NCI-H446 (cell line): ENCODE measurements around the gene EDN2.

Source experiments
- DNase-seq, 2 experiments: peaks; one replicate each; lab custom pipeline; 2025; lab: John Stamatoyannopoulos, UW

Gene EDN2

DNA sequence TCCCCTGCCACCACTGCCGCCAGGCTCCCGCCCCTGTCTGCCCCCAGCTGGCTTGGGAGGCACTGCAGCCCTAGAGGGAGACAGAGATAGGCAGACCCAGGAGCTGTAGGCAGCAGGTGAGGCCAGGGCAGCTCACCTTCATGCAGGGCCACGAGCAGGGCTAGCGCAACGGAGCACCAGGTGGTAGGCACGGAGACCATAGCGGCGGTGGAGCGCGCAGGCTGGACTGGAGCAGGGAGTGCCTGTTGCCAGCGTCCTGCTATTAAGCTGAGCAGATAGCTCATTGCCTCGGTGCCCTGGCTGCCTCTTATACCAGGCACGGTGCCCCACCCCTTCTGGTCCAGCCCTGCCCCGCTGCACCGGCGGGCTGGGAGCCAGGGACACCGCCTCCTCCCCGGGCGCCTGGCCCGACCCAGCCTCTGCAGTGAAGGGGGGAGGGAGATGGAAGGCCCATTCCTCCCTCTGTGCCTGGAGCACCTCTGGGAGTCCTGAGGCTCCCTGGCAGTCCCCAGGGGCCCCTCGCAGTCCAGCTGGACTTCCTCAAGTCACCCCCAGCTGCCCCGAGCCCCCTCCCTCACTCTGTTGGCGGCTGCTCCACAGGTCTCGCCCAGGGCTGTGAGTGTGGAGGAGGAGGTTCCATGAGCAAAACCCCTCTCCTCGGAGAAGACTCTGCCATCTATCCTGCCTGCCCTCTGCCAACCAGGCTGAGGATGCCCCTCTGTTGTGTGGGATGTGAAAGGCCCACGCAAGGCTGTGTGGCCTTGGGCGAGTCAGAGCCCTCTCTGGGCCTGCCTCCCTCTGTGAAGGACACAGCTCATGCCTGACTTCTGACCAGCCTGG, at the start of gene EDN2:
EDN2 (minus strand) TSS at position 282 of the 840 bp plus-strand sequence; CDS start at position 200, 82 bp downstream.
- peak in 1 of 2 experiments; percentile 92 for DNase-seq

DNA sequence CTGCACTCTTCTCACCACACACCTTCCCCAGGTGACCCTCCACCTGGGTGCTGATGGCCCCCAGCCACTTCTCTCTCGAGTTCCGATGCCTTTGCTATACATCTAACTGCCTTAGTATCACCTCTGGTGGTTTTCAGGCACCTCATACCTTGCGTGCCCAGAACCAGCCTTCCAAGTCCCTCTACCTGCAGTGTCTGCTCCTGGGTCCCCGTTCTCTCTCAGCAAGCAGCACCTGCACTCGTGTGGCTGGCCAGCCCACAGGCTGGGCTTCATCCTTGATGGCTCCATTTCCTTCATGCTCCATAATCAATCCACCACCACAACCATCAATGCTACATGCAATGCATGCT, 49.2 kb upstream of the EDN2 start:
- no peak for DNase-seq

DNA sequence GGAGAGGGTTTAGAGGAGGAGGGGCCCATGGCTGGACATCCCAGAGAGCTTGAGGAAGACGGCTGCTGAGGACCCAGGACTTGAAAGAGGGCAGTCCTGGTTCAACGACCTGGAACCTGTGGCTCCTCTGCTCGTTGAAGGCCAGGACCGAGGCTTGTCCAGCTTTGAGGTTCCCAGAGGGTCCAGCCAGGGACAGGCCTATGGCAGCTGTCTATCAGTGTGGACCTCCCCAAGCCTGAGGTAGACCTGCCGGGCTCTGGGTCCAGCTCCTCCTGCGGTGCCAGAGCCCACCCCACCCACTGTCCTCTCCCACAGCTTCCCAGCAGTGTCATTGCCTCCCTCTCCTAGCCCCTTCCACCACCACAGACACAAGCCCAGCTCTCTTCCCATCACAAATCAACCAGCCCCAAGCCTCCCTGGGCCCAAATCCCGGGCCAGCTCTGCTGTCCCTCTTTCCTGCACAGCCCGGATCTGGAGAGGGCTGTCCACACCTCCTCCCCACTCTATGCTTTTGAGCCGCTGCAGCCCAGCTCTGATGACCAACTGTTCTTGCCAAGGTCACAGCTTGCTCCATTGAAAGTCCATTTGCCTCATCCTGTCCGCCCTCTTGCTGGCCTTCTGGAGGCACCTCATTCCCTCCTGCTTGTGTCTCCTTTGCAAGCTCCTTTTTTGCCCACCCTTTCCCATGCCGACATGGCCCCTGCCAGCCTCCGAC, 48.7 kb upstream of the EDN2 start:
- no peak for DNase-seq

DNA sequence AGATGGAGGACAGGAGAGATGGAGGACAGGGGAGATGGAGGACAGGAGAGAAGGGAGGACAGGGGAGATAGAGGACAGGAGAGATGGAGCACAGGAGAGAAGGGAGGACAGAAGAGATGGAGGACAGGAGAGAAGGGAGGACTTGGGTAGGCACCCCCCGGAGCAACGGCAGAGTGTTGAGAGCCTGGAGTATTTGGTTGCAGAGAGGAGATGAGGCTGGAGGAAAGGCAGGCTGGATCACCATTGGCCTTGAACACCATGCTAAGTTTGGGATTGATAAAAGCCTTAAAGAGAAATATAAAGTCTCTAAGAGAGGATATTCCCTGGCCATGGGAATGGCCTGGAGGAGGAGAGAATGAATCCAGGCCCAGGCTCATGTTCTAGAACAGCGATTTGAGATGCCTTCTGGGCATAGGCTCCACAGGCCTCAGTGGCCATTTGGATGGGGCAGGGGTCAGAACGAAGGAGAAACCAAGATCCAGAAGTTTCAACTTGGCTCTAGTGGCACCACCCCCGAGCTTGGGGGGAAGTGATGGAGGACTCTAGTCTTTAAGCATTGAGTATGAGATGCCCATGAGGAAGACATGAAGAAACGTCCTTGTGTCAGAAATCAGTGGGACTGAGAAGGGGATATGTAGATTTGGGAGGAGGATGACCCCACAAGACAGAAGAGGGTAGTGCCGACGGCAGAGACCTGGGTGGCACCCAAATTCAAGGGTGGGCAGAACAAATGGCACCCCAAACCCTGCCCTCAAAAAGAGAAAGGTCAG, 47.9 kb upstream of the EDN2 start:
- DNase-seq = no peak

DNA sequence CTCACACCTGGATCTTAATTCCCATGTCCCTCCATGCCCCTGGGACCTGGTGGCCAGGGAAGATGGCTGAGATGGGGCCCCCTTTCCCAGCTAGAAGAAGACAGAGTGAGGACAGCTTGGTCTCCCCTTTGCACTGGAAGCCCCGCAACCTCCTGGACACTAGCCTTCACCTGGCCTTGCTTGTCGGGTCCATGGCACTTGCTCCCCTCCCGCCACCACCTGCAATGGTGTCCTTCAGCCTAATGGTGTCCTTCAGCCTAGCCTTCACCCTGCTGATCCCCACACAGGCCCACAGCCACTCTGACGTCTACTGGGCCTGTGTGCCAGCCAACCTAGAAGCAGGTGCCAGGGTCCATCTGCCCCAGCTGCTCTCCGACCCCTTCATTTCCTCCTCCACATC, 45.9 kb upstream of the EDN2 start:
- DNase-seq = no peak

DNA sequence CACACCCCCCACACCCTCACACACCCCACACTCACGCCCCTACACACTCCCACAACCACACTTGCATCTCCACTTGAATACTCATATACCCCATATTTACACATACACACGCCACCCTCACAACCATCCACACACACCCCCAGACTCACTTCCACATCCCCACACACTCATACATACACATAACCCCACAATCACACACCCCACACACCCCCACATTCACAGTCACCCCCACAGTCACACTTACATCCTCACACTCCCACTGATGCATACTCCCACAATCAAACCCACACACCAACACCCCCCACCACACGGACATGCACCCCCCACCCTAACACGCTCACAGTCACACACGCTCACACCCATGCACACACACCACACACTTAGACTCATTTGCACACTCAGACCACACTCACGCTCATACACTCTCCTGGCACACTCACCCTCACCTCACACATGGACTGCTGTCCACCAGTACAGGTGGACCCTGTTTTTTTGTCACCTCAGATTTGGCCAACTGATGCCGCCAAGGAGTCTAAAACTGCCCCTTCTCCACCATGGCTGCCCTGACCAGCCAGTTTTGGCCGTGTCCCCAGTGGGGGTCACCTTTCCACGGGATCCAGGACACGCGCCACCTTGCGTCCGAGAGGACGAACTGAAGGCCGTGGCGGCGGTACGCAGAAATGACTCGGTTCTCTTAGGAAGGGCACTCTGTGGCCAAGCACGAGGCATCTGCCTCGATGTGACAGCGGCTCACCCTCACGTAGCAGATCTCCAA, 45.3 kb upstream of the EDN2 start:
- no peak for DNase-seq

DNA sequence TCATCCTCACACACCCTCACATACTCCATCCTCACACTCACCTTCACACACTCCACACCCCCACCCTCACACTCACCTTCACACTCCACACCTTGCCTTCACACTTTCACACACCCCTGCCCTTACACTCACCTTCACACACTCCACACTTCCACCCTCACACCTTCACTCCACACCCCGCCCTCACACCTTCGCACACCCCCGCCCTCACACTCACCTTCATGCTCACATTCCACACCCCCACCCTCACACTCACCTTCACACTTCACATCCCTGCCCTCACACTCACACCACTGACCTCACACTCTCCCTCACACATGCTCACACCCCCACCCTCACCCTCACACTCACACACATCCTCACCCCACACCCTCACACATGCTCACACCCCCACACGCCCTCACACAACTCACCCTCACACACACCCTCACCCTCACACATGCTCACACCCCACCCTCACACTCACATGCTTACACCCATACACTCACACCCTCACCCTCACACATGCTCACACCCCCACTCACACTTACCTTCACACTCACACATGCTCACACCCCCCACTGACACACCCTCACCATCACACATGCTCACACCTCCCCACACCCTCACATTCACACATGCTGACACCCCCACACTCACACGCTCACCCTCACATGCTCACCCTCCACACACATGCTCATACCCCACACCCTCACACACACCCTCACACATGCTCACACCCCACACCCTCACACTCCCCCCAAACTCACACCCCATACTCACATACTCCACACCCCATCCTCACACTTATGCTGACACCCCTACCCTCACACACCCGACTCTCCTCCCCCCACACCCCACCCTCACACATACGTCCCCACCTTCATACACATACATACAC, 44.5 kb upstream of the EDN2 start:
- DNase-seq = no peak

DNA sequence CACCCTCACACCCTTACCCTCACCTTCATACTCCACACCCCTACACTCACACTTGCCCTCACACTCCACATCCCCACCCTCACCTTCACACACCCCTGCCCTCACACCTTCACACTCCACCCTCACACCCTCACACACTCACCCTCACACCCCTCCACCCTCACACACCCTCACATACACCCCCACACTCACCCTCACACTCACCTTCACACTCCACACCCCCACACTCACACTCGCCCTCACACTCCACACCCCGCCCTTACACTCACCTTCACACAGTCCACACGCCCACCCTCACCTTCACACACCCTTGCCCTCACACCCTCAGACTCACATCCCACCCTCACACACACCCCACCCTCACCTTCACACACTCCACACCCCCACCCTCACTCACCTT, 43.6 kb upstream of the EDN2 start:
- DNase-seq = no peak

DNA sequence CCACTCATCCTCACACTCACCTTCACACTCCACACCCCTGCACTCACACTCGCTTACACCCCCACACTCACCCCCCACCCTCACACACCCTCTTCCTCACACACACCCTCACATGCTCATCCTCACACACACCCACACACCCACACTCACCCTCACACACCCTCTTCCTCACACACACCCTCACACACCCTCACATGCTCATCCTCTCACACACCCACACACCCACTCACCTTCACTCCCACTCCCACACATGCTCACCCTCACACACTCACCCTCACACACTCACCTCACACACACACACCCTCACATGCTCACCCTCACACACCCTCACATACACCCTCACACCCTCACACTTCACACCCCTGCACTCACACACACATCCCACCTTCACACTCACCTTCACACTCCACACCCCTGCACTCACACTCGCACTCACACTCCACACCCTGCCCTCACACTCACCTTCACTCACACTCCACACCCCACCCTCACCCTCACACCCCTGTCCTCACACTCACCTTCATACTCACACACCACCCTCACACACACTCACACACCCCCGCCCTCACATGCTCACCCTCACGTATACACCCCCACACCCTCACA, 42.6 kb upstream of the EDN2 start:
- no peak for DNase-seq

DNA sequence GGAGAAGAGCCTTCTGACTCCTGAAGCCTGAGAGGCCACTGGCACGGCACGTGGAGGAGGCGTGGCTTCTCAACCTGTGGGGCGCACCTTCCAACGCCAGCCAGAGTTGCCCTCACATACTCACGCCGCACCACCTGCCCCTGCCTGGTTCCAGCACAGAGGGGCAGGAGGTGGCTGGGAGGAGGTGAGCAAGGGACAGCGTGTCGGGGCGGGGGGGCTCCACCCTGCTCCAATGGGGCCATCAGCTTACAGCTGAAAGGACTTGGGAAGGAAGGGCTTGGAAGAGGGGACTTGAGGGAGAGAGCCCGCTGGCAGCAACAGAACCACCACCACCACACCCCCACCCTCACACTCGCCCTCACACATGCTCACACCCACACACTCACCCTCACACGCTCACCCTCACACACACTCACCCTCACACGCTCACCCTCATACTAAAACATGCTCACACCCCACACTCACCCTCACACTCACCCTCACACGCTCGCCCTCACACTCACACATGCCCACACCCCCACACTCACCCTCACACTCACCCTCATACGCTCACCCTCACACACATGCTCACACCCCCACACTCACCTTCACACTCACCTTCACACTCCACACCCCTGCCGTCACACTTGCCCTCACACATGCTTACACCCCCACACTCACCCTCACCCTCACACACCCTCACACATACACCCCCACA, 41.6 kb upstream of the EDN2 start:
- no peak for DNase-seq

DNA sequence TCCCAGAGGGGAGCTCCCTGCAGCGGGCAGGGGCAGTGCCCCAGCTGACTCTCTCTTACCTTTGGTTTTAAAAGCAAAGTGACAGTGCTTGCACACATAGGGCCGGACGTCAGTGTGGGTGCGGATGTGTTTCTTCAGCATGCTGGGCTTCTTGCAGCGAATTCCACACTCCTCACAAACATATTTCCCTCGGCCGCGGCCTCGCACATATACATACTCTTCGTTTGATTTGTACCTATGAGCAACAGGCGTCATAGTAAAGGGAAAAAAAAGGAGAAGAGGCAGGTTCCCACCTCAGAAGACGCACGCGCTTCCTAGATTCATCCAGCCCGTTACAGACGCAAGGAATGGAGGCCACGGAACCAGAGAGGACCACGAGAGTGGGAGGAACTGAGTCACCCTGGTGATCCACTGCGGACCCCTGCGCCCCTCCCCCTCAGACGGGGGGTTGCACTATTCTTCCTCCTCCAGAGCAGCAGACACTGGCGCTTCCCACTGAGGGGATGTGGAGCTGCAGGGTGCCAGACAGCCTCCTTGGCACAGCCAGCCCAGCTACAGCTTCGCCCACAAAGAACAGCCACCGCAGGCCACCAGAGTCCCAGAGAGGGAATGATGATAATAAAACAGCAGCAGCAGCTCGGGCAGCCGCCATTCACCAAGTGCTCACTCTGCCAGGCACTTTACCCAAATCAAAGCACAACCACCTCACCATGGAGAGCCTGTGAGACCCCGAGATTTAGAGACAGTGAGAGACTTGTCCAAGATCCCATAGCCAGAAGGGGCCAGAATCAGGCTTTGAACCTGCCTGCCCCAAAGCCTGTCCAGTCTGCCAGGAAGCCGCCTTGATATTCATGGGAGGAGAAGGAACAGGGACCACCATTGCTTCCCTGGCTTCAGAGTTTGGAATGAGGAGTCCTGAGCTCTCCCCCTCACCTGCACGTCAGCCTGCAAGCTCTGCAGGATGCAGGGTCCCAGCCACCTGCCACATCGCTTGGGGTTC, 40.5 kb upstream of the EDN2 start:
- no peak for DNase-seq

DNA sequence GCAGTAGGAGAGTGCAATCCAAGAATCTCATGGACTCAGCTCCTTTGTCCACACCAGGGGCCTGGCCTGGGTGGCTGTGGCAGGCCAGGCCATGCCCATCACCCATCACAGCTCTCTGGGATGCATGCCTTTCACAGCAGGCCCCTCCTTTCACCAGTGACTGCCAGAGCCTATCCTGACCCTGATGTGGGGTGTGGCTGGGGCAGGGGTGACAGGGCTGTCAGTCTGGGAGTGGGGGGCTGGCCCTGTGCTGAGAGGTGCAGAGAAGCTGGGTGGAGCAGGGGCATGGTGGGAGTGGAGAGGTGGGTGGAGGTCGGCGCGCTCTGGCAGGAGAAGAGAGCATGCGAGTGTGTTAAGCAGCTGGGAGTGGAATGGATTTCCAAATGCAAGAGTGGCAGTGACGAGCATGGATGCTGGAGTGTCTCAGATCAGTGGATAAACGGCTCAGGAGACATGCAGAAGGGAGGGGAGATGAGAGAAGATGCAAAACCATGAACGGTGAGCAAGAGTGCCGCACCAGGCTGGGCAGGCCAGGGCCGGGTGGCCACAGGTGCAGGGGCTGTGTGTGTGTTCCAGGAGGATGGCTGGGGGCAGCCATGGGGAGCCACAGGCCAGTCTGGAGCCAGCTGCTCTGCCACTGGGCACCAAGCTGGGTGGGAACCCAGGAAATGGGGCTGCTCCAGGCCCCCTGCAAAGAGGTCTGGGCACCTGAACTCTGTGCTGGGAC, 39.6 kb upstream of the EDN2 start:
- no peak for DNase-seq

DNA sequence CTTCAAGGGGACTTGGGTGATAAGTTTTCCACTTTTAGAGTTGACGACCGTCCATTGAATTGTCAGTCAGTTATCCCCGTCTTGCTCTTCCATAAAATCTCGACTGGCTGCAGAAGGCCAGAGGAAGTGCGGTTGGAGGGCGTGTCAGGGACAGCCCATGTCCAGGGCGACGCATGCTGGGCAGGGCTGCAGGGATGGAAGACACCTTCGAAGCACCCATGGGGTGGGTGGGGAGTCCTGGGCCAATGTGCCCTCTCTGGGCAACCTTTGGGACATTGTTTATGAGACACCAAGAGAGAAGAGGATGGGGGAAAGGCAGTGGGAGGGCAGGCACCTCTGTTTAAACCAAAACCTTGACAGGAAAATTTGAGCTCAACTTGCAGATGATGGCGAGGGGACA, 38.6 kb upstream of the EDN2 start:
- no peak for DNase-seq

DNA sequence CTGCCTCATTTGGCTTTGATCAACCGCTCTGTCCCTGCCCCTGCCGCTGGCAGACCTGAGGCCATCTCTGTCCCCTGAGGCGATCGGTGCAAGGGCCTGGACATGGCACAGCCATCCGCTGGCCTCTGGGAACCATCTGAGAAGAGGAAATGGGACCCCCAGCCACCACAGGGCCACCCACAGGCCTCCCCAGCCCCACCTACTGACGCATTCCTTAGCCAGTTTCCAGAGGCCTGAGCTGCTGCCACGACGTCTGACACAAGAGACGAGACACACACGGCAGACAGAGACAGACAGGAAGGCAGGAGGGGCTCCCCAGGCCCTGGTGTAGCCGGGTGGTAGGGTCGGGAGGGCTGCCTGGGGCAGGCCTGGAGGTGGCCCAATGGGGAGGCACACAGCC, 37.3 kb upstream of the EDN2 start:
- DNase-seq = no peak

DNA sequence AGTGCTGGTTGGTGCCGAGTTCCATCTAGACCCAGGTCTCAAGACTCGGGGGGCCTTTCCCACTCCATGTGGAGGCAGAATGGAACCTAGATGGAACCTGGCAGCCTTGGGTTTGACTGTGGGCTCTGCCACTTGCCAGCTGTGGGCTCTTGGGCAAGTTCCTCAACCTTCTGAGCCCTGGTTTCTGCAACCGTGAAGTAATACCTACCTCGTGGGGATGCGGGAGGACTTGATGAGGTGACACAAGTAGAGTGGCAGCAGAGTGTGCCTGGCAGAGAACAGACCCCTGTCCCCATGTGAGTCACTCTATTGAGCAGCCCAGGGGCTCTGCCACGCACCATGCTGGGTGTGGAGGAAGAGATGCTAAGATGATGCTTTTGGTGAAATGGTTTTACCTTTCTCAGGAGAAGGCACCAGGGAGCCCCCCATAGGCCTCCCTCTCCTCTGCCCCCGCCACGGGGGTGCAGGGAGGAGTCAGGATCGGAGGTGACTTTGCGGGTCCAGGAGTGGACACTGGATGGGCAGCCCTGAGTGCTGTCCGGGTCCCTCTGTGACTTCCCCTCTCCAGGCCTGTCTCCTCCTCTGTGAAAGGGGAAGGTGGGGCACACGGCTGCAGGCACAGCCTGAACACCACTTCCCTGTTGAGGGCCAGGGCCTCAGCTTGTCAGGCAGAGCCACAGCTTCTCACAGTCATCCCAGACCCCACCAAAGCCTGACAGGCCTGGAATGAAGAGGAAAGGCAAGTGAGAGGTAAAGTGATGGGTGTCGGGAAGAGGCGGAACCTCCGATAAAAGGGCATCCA, 36.7 kb upstream of the EDN2 start:
- no peak for DNase-seq

DNA sequence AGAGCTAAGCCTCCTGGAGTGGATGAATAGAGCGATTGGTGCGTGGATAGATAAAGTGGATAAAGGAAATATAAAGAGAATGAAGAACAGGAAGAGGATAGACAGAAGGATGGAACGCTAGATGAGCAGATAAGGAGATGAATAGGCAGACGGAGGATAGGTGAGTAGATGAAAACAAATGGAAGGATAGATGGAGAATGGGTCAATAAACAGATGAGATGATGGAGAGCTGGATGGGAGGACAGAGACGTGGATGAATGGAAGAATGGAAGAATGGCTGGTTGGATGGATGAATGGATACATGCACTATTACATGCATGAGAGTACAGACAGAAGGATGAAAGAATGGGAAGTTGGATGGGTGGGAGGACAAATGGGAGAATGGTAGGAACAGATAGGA, 35.2 kb upstream of the EDN2 start:
- no peak for DNase-seq

DNA sequence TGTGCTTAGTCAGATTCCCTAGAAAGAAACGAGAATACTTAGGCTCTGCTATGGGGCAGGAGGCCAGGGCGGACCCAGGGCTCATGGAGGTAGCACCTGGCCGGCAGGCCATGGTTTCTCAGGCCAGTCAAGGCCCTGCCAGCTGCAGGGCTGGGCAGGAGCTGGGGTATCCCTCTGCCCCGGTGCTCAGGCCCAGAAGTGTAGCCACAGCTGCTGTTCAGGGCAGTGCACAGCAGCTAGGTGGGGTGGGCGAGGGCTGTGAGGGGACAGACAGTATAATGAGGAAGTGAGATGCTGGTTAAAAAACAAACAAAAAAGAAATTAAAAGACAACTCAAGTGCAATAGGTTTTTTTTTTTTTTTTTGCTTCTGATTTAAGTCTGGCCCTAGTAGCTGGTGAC, 34.0 kb upstream of the EDN2 start:
- DNase-seq = no peak
